ENCODE data around the gene PFKP. TPM values are rescaled to one million over a fixed set of nuclear protein-coding genes. Genes with fewer than 3 reads are reported as not detected.

PFKP gene
- total RNA-seq: 181 TPM
- long read RNA-seq, transcript PFKP-203 (22 exons, 2,654 nt): major isoform, 166 of 208 reads
- long read RNA-seq, partial matches to known transcripts: 26 of 208 reads
- long read RNA-seq, other reads (novel, unspliced or antisense): 15 of 208 reads

DNA sequence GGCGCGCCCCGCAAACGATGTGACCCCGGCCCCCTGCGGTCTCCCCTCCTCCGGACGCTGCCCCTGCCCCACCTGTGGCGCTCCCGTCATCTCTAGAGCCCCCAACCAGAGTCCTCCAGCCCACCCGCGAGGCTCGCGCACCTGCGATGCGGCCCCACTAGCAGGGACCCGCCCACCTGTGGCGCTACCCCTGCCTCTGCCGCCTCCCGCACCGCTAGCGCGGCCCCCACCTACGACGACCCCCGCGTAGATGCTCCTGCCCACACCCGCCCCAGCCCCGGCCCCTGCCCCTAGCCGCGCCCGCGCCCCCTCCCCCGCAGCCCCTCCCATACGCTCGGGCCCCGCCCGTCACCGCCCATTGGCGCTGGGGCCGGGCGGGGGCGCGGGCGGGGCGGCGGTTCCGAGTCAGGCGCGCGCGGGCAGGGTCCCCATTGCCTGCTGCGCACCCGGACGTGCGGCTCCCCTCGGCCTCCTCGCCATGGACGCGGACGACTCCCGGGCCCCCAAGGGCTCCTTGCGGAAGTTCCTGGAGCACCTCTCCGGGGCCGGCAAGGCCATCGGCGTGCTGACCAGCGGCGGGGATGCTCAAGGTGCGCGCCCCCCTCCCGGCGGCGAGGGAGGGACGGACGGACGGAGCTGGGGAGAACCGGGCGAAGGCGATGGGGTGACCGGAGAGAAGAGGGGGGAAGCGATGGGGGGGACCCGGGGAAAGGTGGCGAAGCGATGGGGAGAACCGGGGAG, at the start of gene PFKP:
Gene PFKP (plus strand): TSS at position 431 of the 741 bp plus-strand sequence. CDS start 48 bp downstream, at position 479.
- ATAC-seq (peak; percentile 21), DNase-seq (ENCODE audit: missing footprints) (no peak)
- intact Hi-C loops (cut with DNase I): loop anchor here (5.0 kb wide), 2 partner anchors 40 to 55 kb away; no protein-coding TSS in a partner anchor

DNA sequence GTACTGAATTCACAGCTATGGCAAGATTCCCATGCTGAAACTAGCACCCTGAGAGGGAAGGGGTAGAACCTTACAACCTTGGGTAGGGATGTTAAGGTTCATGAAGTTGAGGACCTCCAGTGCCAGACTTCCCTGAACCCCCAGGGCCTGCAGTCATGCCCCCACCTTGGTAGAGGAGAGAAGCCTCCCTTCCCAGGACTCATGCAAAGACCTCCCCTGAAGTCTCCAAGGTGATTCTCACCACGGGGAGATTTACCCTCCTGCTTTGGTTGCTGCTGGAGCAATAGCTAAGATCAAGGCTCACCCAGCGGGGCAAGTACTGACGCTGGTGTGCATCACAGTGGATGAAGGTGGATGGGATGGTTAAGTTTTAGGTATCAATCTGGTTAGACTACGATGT, 49.1 kb upstream of the PFKP start:
- DNase-seq (ENCODE audit: missing footprints) (no peak), ATAC-seq (no peak)
- intact Hi-C loops (cut with DNase I): no loop called here

GRCh38 chr10:3020311-3020710, 47.0 kb upstream of the PFKP start:
- ATAC-seq (no peak), DNase-seq (ENCODE audit: missing footprints) (no peak)
- intact Hi-C loops (cut with DNase I): no loop called here

DNA sequence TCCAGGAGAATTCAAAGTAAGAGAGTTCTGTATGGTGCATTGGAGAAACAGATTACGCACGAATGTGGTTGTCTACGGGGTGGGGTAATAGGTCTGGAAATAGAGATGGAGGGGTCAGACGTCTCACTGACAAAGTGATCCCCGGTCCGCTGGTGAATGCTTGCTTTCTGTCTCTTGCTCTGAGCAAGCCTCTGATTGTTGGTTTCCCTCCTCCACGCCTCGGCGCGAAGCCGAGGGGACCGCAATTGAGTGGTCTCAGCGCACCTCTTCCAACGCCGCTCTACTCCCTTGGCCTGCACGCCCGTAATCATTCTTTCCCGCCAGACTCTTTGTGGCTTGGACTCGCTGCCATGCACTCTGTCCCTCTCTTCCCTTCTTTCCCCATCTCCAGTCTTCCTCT, 46.5 kb upstream of the PFKP start:
- intact Hi-C loops (cut with DNase I): no loop called here
- ATAC-seq: no peak

DNA sequence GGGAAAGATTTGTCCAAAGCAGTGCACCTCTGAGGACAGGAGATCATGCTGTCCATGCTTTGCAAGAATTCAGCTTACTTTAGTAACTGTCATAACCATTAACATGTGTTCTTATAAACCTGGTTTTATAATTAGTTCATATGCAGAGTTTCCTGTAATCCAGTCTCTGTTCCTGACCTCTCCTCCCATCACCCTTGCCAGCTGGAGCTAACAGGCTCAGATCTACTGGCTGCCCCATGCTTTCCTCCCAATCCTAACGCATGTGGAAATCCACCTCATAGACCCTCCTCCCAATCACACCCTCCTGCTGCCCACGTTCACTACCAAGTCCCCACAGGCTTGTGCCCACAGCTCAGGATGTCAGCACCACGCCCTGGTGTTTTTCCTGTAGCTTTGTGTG, 45.3 kb upstream of the PFKP start:
- ATAC-seq: no peak
- intact Hi-C loops (cut with DNase I): no loop called here
- DNase-seq (ENCODE audit: missing footprints): no peak

More for the DNA sequence above, 46.5 kb upstream of the PFKP start:
- DNase-seq (ENCODE audit: missing footprints): no peak

GRCh38 chr10:3023892-3024291, 43.5 kb upstream of the PFKP start:
- DNase-seq (ENCODE audit: missing footprints): no peak
- ATAC-seq: no peak
- intact Hi-C loops (cut with DNase I): no loop called here

DNA sequence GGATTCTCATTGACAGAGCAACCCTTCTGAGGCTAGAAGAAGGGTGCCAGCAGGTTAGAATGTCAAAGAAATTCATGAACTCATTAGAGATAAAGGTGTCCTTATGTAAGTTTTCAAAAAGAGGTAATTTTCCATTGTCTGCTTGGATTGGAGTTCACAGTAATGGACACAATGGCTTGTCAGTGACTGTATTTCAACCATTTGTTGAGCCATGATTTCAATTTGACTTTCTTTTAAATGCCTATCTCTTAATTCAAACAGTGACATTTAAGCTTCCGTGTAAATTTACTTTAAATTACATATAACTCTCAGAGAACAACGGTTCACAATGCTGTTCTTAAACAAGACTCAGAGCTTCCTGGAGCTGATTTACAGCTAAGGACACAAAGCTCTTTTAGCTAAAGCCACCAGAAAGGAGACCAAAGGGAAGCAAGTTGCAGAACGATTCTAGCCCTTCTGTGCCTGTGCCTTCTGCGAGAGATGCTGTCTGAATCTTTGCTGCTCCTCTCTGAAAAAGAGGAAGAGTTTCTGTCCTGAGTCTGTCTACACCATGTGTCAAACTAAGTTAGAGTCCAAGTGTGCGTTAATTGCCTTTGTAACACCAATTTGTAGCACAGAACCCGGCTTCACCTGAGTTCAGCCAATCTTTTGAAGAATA, 42.2 kb upstream of the PFKP start:
- DNase-seq (ENCODE audit: missing footprints) (no peak), ATAC-seq (no peak)
- intact Hi-C loops (cut with DNase I): no loop called here

GRCh38 chr10:3027866-3028265, 39.5 kb upstream of the PFKP start:
- intact Hi-C loops (cut with DNase I): no loop called here
- DNase-seq (ENCODE audit: missing footprints): no peak
- no peak for ATAC-seq

DNA sequence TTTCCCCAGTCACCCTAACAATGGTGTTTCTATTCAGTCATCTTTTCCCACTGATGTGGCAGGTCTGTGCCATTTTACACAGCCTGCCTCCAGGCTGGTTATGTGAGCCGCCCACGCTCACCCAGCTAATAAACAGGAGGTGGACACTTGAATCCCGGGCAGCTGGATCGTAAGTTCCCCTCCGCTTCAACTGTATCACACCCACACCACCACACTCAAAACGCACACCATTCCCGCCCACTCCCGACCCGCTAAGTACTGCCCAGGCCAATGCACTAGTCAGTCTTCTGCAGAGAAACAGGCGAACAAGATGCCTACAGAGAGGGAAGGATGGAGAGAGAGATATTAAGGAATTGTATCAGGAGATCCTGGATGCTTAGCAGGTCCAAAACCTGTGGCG, 38.9 kb upstream of the PFKP start:
- DNase-seq (ENCODE audit: missing footprints) (no peak), ATAC-seq (no peak)
- intact Hi-C loops (cut with DNase I): no loop called here

DNA sequence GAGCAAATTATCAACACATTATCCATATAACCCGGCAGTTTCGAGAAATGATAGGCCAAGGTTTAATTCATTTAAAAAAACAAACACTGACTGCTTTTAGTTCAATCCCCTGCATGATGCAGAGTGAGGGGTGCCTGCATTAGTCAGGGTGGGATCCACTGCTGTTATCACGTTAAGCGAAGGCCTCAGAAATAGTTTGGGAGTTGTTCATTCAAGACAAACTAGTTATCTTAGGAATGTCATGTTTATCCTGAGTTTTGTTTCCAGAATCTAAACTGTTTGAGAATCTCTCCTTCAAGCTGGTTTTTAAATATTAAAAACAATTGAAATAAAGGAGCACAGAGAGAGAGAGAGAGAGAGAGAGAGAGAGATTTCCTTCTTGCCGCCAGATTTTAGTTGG, 36.6 kb upstream of the PFKP start:
- ATAC-seq (no peak), DNase-seq (ENCODE audit: missing footprints) (no peak)
- intact Hi-C loops (cut with DNase I): no loop called here

DNA sequence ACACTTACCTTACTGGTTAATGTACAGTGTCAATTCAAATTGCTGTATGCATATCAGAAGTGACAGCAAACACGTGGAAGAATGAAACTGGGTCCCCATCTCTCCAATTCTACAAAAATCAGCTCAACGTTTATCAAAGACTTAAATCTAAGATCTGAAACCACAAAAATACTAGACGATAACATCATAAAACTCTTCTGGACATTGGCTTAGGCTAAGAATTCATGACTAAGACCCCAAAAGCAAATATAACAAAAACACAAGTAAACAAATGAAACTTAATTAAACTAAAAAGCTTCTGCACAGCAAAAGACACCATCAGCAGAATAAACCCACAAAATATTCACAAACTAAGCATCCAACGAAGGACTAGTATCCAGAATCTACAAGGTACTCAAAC, 35.9 kb upstream of the PFKP start:
- intact Hi-C loops (cut with DNase I): no loop called here
- ATAC-seq: no peak
- DNase-seq (ENCODE audit: missing footprints): no peak

- ATAC-seq: no peak
- intact Hi-C loops (cut with DNase I): no loop called here
- no peak for DNase-seq (ENCODE audit: missing footprints)
Observed at GRCh38 chr10:3033925-3034324, 33.4 kb upstream of the PFKP start.

DNA sequence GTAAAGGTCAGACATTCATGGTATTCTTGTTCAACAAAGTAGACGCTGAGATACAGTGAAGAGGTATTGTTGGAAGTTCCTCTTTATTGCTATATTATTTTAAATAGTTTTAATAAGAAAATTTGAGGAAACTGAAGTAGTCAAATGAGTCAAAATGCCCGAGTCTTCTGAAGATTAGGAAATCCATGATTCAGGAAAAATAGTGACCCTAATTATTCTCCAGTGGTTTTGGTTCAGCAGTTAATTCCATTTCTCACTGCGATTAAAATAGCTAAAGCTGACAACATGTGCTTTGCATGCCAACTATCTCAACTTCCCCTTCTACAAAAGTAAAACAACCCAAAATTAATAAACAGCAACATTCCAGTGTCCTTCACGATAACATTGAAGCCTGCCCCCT, 32.7 kb upstream of the PFKP start:
- no peak for ATAC-seq
- intact Hi-C loops (cut with DNase I): no loop called here

GRCh38 chr10:3036155-3037021, 31.0 kb upstream of the PFKP start:
- intact Hi-C loops (cut with DNase I): no loop called here
- ATAC-seq: peak; percentile 48
- DNase-seq (ENCODE audit: missing footprints): no peak

More for the DNA sequence above, 32.7 kb upstream of the PFKP start:
- DNase-seq (ENCODE audit: missing footprints): no peak

DNA sequence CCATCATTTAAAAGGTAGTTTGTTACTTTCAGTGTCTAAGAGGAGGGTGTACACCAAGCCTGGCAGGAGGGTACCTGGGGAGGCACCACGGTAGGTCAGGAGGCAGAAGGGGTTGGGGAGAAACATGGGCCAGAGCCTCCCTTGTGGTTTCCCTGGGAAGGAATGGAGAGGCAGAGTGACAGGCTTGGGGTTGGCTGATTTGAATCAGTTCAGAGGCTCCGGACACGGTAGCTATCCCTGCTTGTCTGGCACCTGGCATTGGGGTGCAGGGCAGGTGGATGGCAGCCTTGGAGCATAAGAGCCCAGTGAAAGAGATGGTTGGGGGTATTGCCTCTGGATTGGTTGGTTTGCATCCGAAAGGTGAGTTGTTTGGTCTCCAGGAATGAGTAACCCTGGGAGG, 30.2 kb upstream of the PFKP start:
- intact Hi-C loops (cut with DNase I): no loop called here
- DNase-seq (ENCODE audit: missing footprints) (no peak), ATAC-seq (no peak)

DNA sequence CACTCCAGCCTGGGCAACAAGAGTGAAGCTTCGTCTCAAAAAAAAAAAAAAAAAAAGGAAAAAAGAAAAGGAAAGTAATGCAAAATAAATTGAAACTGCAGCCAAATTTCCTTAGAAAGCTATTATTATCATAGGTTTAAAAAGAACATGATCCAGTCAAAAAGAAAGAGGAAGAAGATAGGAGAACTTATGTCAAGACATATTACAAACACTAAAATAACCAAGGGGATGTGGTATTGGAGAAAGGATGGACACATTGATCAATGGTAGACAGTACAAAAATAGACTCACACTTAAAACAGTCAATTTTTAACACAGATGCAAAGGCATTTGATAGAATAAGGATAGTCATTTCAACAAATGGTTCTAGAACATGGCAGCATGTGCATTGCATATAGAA, 27.3 kb upstream of the PFKP start:
- DNase-seq (ENCODE audit: missing footprints): no peak
- no peak for ATAC-seq
- intact Hi-C loops (cut with DNase I): loop anchor here (5.0 kb wide), 1 partner anchor 113 kb away; no protein-coding TSS in a partner anchor

DNA sequence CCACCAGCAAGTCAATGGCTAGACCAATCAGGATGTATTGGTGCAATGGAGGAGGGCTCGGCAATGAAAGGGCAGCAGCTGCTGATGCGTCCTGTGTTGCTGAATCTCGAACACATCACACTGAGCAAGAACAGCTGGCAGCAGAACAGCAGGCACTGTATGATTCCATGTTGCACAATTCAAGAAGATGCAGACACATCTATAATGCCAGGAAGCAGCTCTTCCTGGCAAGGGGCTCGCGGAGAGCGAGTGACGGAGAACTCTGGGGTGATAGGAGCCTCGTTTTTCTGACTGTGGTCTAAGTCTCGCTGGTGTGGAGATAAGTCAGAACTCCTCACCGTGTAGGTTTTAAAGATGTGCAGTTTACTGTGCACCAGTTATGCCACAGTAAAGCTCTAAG, 24.8 kb upstream of the PFKP start:
- DNase-seq (ENCODE audit: missing footprints): no peak
- ATAC-seq: no peak
- intact Hi-C loops (cut with DNase I): loop anchor here (5.0 kb wide), 1 partner anchor 115 kb away; no protein-coding TSS in a partner anchor

- intact Hi-C loops (cut with DNase I): loop anchor here (5.0 kb wide), 1 partner anchor 116 kb away; no protein-coding TSS in a partner anchor
- DNase-seq (ENCODE audit: missing footprints) (no peak), ATAC-seq (peak; percentile 79)
Observed at GRCh38 chr10:3043512-3044368, 23.6 kb upstream of the PFKP start.

All from Right ventricle myocardium inferior (tissue), 1 donor.